Fibroblast of lung (primary cell): ENCODE measurements around the gene IFT57. TPM values are rescaled to one million over a fixed set of nuclear protein-coding genes. Genes with fewer than 3 reads are reported as not detected.
"Not testable (repeated sequence)": the region's sequence is repeated elsewhere in the genome, so short reads cannot be mapped to it uniquely, and the experiment has no call there.

Source experiments
- DNase-seq, 2 donors: peaks; one replicate each; pipeline versions ENCODE4 v3.0.0 to v3.0.0-alpha.2; 2010; ENCODE audit warnings: low read depth in 2 of 2
- H2AFZ ChIP-seq: 2 replicates; pipeline ENCODE4 v1.5.1; 2012; ENCODE audit warnings: low read length, control low read depth, inconsistent platforms
- H3K27ac ChIP-seq: 2 replicates; pipeline ENCODE4 v1.5.1; 2011; ENCODE audit warnings: low read length, control low read depth; ENCODE audit not compliant: insufficient read depth
- H3K27me3 ChIP-seq: 2 replicates; pipeline ENCODE4 v1.5.1; 2011; ENCODE audit warnings: mild to moderate bottlenecking, low read length; ENCODE audit not compliant: control insufficient read depth, insufficient read depth
- H3K36me3 ChIP-seq: 2 replicates; pipeline ENCODE4 v1.5.1; 2011; ENCODE audit warnings: low read length; ENCODE audit not compliant: control insufficient read depth, insufficient read depth
- H3K4me1 ChIP-seq: 2 replicates; pipeline ENCODE4 v1.5.1; 2011; ENCODE audit warnings: low read length; ENCODE audit not compliant: control insufficient read depth, insufficient read depth; ENCODE audit errors: extremely low read depth
- H3K4me2 ChIP-seq: 2 replicates; pipeline ENCODE4 v1.5.1; 2011; ENCODE audit warnings: low read length, control low read depth; ENCODE audit not compliant: insufficient read depth; ENCODE audit errors: extremely low read depth
- H3K4me3 ChIP-seq, 4 experiments: fragments of 200-600 bp in 1 of 4; sonication (generic) in 1 of 4; replicated peaks in 1 of 4; 2 replicates each; pipeline ENCODE4 v1.5.1; 2011 to 2016; ENCODE audit warnings: low read length in 4 of 4, low read depth in 3 of 4, mild to moderate bottlenecking in 3 of 4, control low read depth in 2 of 4, inconsistent platforms in 1 of 4, mixed read lengths in 1 of 4; ENCODE audit not compliant: insufficient read depth in 1 of 4; ENCODE audit errors: control extremely low read depth in 1 of 4
- H3K79me2 ChIP-seq: 2 replicates; pipeline ENCODE4 v1.5.1; 2012; ENCODE audit warnings: mild to moderate bottlenecking, low read length, inconsistent platforms; ENCODE audit not compliant: control insufficient read depth, insufficient read depth
- H3K9ac ChIP-seq: 2 replicates; pipeline ENCODE4 v1.5.1; 2011; ENCODE audit warnings: mild to moderate bottlenecking, low read length, control low read depth; ENCODE audit not compliant: insufficient read depth
- H3K9me3 ChIP-seq: 2 replicates; pipeline ENCODE4 v1.5.1; 2012; ENCODE audit warnings: low read depth, low read length; ENCODE audit not compliant: control insufficient read depth, insufficient read depth
- H4K20me1 ChIP-seq: 2 replicates; pipeline ENCODE4 v1.5.1; 2011; ENCODE audit warnings: low read length; ENCODE audit not compliant: control insufficient read depth, insufficient read depth; ENCODE audit errors: extremely low read depth
- CTCF ChIP-seq, 2 donors: IDR thresholded peaks in 1 of 2; conservative IDR thresholded peaks in 1 of 2; 1 replicate in 1 of 2; 2 replicates in 1 of 2; pipeline ENCODE4 v1.5.1; 2011 to 2012; ENCODE audit warnings: low read length in 2 of 2, control low read depth in 1 of 2, inconsistent platforms in 1 of 2, low read depth in 1 of 2, mild to moderate bottlenecking in 1 of 2
- EZH2 ChIP-seq: IDR thresholded peaks from 2 replicates; pipeline ENCODE4 v1.5.1; 2012; ENCODE audit warnings: low read length, control low read depth, mild to moderate bottlenecking; ENCODE audit errors: missing control alignments
- polyA minus RNA-seq: library from RNA; depleted of rRNA, polyadenylated mRNA; stranded (reverse); fragments of >200 nt; gene quantifications from 2 replicates; pipeline ENCODE4 v1.2.3, GENCODE V29; 2011; ENCODE audit warnings: low replicate concordance
- polyA plus RNA-seq, 2 donors: library from polyadenylated mRNA; depleted of rRNA in 1 of 2; stranded (reverse) in 1 of 2; unstranded in 1 of 2; fragments of >200 nt; gene quantifications; 2 replicates each; pipeline ENCODE4 v1.2.1, GENCODE V29; 2011 to 2012; ENCODE audit warnings: missing spikeins in 1 of 2
- total RNA-seq: library from RNA; depleted of rRNA; stranded (reverse); fragments of >200 nt; gene quantifications from 2 replicates; pipeline ENCODE4 v1.2.1, GENCODE V29; 2014

IFT57 gene
- 60.3 and 66.0 TPM in 2 replicates for total RNA-seq
- polyA plus RNA-seq, result 55.5 and 57.7 TPM in 2 replicates
- 42.4 and 49.0 TPM in 2 replicates for polyA plus RNA-seq (2012)
- 16.3 and 19.1 TPM in 2 replicates for polyA minus RNA-seq

GRCh38 chr3:108221911-108222852 lies at the start of gene IFT57:
TSS of gene IFT57 (minus strand) at chr3:108222424. CDS start at chr3:108222322, 102 bp downstream.
- H2AFZ ChIP-seq, result peak within 1 kb of the TSS; percentile 85
- peaks cover 12% of the 10 kb centered on the region for H3K4me1 ChIP-seq

GRCh38 chr3:108271626-108272025 lies 49.4 kb upstream of the IFT57 start:
- Histone ChIP-seq H3K36me3 (no peaks in the 10 kb centered on the region), H3K4me3 (no peak overlapping the region), H3K27me3 (no peaks in the 10 kb centered on the region), H4K20me1 (no peaks in the 10 kb centered on the region), H3K4me2 (no peak overlapping the region), H3K4me1 (no peaks in the 10 kb centered on the region), H3K27ac (no peak overlapping the region), H3K79me2 (no peaks in the 10 kb centered on the region), H2AFZ (no peak overlapping the region), H3K9ac (no peak overlapping the region), H3K9me3 (no peaks in the 10 kb centered on the region)
- no peak for DNase-seq
- no peak for TF ChIP-seq EZH2

More at GRCh38 chr3:108221911-108222852, at the start of gene IFT57:
- H3K9me3 ChIP-seq, result no peaks in the 10 kb centered on the region
- H3K36me3 ChIP-seq, result no peaks in the 10 kb centered on the region
- no peaks in the 10 kb centered on the region for H4K20me1 ChIP-seq
- H3K4me2 ChIP-seq, result peak within 1 kb of the TSS; percentile 99
- H3K4me3 ChIP-seq, result peak within 1 kb of the TSS; percentile 84 to 88 (median 86)
- H3K9ac ChIP-seq, result peak within 1 kb of the TSS; percentile 92
- H3K27me3 ChIP-seq, result no peaks in the 10 kb centered on the region
- no peak for TF ChIP-seq EZH2
- no peak for TF ChIP-seq CTCF (conservative IDR thresholded peaks at IDR 0.05 in 1 of 2, IDR thresholded peaks at IDR 0.05 in 1 of 2; ENCODE audit: low read depth in 1 of 2, low read length in 2 of 2)
- peaks cover 25% of the 10 kb centered on the region for H3K79me2 ChIP-seq
- peak; percentile 98 for DNase-seq
- peak within 1 kb of the TSS; percentile 98 for H3K27ac ChIP-seq

GRCh38 chr3:108268235-108268634 lies 46.0 kb upstream of the IFT57 start:
- not testable (repeated sequence) for H3K4me1 ChIP-seq, H3K36me3 ChIP-seq, H3K4me3 ChIP-seq, H2AFZ ChIP-seq, H3K9me3 ChIP-seq, H3K27ac ChIP-seq, H3K4me2 ChIP-seq, DNase-seq, H3K79me2 ChIP-seq, H4K20me1 ChIP-seq, H3K9ac ChIP-seq, H3K27me3 ChIP-seq

- not testable (repeated sequence) for H3K4me3 ChIP-seq, H3K27me3 ChIP-seq, DNase-seq, H3K4me1 ChIP-seq, H3K9me3 ChIP-seq, H3K79me2 ChIP-seq, H3K4me2 ChIP-seq, H3K36me3 ChIP-seq, H4K20me1 ChIP-seq, H3K9ac ChIP-seq, H3K27ac ChIP-seq, H2AFZ ChIP-seq
Measured at GRCh38 chr3:108264534-108265298, 42.5 kb upstream of the IFT57 start.
